Medulla oblongata (tissue), 1 donor: Measurements from ENCODE around the gene EFCAB14.
"Not testable (repeated sequence)": the region's sequence is repeated elsewhere in the genome, so short reads cannot be mapped to it uniquely, and the experiment has no call there.

Source experiments
- DNase-seq: peaks from one replicate; pipeline ENCODE4 v3.0.0-alpha.2; 2015; ENCODE audit errors: extremely low spot score

The EFCAB14 gene

DNA sequence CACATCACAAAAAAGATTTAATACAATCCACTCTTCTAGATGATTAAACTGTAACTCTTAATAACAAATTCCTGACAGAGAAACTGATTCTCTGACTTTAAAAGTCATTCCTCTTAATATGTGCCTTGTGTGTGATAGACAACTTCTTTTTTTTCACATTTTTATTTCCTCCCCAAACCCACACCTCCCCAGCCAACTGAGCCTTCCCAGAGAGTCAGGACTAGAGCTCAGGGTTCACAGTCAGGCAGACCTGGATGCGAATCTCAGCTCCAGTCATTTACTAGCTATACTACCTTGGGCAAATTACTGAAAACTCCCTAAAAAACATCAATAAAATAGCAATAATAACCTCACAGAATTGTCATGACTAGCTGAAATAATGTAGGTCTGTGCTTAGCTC, 64.9 kb downstream of the EFCAB14 start:
- no peak for DNase-seq

DNA sequence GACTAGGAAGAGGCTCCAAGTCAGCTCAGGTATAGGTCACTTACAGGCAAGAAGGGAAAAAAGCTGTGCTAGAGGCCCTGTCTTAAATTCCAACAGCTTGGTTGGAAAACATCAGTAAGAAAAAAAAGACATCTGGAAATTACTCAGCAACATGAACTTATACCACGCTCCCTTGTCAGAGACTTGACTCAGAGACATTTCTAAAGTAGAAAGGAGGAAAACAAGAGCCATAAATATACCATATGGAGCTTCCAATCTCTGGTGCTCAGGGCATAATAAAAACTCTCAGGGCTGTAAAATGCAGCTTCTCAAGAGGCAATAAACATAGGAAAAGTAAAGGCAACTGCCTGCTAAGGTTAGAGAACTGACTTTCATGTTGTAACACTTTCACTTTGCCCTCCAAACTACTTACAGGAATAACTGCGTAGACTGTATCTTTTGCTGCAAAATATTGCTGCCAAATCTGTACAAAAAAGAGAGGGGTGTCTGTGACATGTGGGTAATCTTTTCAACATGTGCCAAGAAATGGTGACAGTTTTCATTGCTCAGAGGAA, 65.4 kb downstream of the EFCAB14 start:
- no peak for DNase-seq

DNA sequence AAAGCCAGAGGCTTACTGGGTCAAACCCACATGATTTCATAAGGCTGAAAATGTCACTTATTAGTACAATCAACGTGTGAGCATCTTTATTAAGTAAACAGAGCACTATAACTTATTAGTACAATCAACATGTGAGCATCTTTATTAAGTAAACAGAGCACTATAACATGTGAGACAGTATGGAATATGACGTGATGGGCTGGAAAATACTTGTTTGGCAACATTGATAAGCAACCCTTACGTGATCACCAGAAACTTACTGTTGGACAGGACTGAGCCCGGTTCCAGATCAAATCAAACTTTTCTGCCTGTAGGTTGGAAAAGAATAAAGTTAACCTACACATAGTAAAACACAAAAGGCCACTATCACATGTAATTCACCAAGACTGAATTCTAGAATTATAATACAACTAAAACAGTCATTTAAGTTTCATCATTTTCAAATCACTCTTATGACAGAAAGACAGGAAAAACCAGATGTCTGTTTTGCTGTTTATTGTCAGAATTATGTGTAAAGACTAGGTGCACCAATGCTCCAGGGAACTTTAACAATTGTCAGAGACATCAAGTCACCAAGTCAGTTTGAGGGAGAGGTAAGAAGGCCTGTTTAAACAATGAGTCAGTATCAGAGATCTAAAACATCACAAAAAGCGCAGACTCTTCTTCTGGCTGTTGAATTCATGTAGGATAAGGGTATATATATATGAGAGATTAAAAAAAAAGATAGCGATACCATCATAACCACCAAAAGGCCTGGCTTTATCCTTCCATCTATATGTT, 66.4 kb downstream of the EFCAB14 start:
- DNase-seq, result no peak

DNA sequence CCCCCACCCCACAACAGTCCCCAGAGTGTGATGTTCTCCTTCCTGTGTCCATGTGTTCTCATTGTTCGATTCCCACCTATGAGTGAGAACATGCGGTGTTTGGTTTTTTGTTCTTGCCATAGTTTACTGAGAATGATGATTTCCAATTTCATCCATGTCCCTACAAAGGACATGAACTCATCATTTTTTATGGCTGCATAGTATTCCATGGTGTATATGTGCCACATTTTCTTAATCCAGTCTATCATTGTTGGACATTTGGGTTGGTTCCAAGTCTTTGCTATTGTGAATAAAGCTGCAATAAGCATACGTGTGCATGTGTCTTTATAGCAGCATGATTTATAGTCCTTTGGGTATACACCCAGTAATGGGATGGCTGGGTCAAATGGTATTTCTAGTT, 67.8 kb downstream of the EFCAB14 start:
- not testable (repeated sequence) for DNase-seq

DNA sequence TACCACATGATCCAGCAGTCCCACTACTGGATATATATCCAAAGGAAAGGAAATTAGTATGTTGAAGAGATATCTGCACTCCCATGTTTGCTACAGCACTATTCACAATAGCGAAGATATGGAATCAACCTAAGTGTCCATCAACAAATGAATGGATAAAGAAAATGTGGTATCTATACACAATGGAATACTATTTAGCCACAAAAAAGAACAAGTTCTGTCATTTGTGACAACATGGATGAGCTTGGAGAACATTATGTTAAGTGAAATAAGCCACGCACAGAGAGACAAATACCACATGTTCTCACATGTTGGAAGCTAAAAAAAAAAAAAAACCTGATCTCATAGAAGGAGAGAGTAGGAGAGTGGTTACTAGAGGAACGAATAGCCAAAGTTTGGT, 68.4 kb downstream of the EFCAB14 start:
- DNase-seq, result no peak

DNA sequence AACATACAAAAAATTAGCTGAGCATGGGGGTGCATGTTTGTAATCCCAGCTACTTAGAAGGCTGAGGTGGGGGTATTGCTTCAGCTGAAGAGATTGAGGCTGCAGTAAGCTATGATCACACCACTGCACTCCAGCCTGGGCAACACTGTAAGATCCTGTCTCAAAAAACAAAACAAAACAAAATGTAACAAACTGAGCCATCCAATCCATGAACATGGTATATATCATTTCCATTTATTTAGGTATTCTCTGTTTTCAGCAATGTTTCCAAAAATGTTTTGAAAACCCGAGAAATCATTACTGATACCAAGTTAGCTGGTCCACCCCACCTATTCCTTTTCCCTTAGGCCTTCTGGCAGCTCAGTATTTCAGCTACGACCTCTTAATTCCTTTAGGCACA, 69.2 kb downstream of the EFCAB14 start:
- no peak for DNase-seq

DNA sequence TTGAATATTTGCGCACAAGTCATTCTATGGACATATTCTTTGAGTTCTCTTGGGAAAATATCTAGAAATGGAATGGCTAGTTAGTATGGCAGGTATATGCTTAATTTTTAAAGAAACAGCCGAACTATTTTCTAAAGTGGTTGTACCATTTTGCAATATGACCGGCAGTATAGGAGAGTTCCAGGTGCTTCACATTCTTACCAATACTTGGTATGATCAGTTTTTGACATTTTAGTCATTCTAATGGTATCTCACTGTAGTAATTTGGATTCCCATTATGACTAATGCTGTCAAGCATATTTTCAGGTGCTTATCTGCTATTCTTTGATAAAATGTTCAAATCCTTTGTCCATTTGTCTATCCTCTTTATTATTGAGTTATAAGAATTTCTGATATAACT, 71.3 kb downstream of the EFCAB14 start:
- DNase-seq, result no peak

DNA sequence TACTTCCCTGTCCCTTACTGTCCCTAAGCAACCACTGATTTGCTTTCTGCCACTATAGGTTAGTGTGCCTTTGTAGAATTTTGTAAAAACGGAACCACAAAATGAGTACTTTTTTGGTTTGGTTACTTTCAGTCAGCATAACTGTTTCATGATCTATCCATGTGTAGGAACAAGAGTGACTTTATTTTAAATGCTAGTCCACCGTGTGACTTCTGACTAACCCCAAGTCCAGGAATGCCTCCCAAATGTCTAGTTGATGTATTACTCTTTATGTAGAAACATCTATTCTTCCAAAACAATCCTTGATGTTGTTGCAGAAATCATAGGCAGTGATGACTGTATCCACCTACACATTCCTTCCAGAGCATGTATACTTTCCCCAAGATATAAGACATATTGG, 72.1 kb downstream of the EFCAB14 start:
- DNase-seq, result no peak

DNA sequence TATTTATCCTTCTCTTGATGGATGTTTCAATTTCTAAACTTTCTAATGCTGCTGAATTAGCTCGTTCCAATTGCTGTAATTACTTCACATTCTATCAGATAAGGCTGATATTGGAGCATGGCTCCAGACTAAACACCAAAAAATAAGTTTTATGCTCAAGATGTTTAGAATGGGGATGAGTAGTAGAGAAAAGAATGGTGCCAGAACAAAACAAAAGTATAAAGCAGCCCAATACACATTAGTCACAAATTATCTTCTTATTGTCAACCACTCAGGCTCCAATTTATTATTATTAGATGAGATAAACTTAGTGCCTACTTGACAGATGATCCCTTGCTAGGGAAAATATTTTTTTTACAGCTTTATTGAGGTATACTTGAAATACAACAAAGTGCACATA, 72.6 kb downstream of the EFCAB14 start:
- DNase-seq, result no peak

DNA sequence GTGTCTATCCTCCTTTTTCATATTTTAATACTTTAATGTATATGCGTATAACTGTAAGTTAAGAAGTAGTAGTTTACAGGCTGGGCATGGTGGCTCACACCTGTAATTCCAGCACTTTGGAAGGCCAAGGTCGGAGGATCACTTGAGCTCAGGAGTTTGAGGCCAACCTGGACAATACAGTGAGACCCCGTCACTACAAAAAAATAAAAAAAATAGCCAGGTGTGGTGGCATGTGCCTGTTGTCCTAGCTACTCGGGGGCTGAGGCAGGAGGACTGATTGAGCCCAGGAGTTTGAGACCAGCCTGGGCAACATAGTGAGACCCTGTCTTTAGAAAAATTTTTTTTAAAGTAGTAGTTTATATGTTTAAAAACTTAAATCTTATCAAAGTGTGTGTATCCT, 73.1 kb downstream of the EFCAB14 start:
- DNase-seq, result no peak

DNA sequence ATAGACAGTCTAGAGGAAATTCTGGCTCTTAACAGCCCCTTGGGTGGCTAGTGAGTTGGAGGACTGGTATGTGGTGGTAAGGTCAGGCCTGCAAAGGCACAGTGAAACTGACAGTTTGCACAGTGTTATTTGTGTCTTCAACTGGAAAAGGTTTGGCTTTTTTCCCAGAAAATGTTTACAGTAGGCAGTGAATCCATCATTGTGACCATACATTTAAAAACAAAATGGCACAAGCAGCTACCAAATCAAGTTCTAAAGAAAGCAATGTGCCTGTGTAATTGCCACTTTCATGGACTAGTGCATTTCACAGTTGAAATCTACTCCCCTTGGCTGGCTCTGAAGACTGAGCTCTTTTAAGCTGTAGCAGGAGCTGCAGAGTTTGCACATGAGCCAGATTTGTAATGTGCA, 75.5 kb downstream of the EFCAB14 start:
- peak; percentile 37 for DNase-seq

DNA sequence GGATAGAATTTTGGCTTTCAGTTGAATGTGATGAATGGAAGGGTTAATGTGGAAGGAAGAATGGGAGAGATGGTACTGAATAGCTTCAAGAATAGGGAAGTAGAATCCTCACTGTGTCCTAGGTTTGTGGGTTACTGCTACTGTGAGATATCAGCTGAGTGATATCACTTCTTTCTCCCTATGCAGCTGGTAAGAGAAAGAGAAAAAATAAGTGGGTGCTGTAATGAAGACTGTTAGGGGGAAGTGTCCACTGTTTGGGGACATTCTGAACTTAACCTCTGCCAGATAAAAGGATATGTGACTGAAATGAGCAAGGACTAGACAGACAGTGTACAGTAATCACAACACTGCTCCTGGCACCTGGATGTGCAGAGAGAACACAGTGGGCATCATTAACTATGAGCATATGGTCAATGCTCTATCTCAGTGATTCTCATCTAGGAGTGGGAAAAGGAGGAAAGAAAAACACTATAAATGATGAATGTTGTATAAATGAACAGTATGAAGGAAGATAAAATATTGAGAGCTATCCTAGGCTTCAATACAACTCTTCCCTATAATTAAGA, 76.7 kb downstream of the EFCAB14 start:
- DNase-seq, result peak; percentile 3

DNA sequence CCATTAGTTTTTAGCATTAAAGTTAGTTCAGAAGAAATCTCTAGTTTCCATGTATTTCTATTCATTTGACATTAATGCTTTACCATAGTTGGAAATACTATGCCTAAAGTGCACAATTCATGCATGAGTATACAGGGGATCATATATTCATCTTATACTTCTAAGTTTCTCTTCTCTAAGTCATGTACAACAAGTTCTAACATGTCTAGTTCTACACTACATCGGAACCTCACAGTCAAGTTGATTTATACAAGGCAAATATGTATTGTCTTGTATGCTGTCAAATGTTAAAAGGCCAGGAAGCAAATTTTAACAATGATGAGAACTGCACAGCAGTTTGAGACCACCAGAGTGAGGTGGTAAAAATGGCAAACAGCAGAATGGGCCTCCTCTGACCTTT, 79.4 kb downstream of the EFCAB14 start:
- no peak for DNase-seq

DNA sequence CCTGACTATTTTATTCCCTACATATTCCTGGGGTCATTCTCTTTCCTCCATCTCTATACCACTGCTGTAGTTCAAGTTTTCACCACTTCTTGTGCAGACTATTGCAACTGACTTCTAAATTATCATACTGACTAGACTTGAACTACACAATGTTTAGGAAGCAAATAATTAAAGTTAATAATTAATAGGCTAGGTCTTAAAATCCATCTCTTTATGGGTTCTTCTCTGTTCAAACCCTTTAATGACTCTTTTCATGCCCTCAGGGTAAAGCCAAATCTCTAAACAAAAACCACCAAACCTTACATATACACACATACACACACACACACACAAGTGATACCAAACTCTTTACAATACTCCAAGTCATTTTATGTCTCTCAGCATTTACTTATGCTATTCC, 80.0 kb downstream of the EFCAB14 start:
- no peak for DNase-seq

DNA sequence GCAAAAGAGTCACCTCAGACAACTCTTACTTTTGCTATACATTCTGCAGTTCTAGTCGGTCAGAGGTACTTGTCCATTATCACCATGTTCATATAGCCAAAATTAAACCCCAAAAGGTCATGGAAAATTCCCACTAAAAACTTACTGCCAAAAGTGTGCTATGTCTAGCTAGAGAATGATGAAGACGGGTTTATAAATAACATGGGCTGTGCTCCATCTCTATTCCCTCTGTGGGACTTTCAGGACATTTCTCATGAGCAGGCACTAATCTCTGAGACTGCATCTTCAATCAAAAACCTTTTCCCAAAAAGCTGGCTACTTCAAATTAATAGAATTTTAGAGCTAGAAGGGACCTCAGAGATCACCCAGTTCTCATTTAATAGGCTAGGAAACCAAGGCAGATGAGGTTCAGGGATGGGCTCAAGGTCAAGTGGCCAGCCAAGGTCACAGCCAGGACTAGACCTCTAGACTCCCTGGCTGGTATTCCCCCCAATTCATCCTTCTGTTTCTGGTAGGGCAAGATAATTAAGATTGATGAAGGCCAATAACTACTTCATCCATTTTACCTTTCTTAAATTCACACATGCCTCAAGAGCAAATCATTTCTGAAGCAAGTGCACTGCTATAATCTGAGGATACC, 81.3 kb downstream of the EFCAB14 start:
- DNase-seq, result no peak

DNA sequence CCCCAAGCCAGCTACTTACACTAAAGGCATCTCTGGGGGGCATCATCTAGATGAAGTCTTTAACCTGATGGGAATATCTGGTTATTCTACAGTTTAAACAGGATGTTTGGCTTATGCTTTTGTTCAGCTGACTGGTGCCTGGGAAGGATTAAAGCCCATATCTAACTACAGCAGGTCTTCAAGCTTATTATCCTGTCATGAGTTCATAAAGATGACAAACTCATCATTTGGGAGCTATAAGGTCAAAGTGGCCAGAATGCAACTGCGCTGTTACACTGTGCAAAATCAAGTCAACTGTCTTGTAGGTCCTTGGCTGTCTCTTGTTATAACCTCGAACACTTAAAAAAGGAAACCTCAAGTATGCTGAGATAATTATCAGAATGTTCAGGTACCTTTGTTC, 83.7 kb downstream of the EFCAB14 start:
- no peak for DNase-seq

DNA sequence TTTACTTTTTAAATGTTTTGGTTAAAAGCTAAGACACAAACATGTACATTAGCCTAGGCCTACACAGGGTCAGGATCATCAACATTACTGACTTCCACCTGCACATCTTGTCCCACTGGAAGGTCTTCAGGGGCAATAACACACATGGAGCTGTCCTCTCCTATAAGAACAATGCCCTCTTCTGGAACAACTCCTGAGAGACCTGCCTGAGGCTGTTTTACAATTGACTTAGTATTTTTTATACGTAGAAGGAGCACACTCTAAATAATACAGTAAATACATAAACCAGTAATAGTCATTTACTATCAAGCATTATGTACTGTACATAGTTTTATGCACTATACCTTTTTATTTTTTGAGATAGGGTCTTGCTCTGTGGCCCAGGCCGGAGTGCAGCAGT, 88.2 kb downstream of the EFCAB14 start:
- DNase-seq, result no peak
